Measurements from ENCODE around the gene RPL29.

DNA sequence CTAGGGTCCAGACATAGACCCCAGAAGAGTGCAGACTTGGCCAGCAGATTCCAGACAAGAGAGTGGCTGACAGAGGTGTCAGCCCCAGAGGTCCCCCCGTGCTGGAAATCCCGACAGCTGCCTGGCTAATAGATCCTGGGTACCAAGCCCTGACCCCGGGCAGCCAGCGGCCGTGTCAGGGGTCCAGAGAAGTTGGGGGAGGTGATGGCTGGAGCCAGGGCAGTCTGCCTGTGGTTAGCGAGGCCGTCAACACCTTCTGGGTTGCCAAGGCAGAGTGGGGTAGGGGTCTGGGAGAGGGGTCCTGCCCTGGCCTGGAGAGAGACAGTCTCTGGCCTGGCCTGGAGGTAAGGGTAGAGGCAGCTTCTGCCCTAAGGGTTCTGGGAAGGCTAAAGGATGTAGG lies 25.1 kb upstream of the RPL29 start:
- TF ChIP-seq, protein P1, sequence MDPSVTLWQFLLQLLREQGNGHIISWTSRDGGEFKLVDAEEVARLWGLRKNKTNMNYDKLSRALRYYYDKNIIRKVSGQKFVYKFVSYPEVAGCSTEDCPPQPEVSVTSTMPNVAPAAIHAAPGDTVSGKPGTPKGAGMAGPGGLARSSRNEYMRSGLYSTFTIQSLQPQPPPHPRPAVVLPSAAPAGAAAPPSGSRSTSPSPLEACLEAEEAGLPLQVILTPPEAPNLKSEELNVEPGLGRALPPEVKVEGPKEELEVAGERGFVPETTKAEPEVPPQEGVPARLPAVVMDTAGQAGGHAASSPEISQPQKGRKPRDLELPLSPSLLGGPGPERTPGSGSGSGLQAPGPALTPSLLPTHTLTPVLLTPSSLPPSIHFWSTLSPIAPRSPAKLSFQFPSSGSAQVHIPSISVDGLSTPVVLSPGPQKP (IDR thresholded peaks at IDR 0.05; ENCODE audit: borderline replicate concordance, low read depth, low read length): no peak
- TF ChIP-seq, protein P2, sequence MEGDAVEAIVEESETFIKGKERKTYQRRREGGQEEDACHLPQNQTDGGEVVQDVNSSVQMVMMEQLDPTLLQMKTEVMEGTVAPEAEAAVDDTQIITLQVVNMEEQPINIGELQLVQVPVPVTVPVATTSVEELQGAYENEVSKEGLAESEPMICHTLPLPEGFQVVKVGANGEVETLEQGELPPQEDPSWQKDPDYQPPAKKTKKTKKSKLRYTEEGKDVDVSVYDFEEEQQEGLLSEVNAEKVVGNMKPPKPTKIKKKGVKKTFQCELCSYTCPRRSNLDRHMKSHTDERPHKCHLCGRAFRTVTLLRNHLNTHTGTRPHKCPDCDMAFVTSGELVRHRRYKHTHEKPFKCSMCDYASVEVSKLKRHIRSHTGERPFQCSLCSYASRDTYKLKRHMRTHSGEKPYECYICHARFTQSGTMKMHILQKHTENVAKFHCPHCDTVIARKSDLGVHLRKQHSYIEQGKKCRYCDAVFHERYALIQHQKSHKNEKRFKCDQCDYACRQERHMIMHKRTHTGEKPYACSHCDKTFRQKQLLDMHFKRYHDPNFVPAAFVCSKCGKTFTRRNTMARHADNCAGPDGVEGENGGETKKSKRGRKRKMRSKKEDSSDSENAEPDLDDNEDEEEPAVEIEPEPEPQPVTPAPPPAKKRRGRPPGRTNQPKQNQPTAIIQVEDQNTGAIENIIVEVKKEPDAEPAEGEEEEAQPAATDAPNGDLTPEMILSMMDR (conservative IDR thresholded peaks at IDR 0.05; ENCODE audit: low read depth, low read length): no peak
- no peak for TF ChIP-seq MXI1 (IDR thresholded peaks at IDR 0.05; ENCODE audit: borderline replicate concordance, low read depth, low read length)
- no peak for TF ChIP-seq NFE2L2 (IDR thresholded peaks at IDR 0.05; ENCODE audit: low read depth, low read length)
- no peak for TF ChIP-seq RCOR1 (IDR thresholded peaks at IDR 0.05; ENCODE audit: insufficient replicate concordance, low read length)
- no peak for TF ChIP-seq RAD21 (IDR thresholded peaks at IDR 0.05; ENCODE audit: low read length)
- TF ChIP-seq POLR2A (IDR thresholded peaks at IDR 0.05; ENCODE audit: low read depth, low read length): no peak
- TF ChIP-seq CEBPB (IDR thresholded peaks at IDR 0.05; ENCODE audit: low read depth, low read length): no peak
- TF ChIP-seq FOS (IDR thresholded peaks at IDR 0.05; ENCODE audit: low read depth, low read length): no peak
- no peak for TF ChIP-seq USF2 (IDR thresholded peaks at IDR 0.05; ENCODE audit: low read depth, low read length)
- no peak for TF ChIP-seq MAFK (IDR thresholded peaks at IDR 0.05; ENCODE audit: low read depth, low read length)
- no peak for TF ChIP-seq CHD1 (IDR thresholded peaks at IDR 0.05; ENCODE audit: low read depth, low read length)
- no peak for TF ChIP-seq SMC3 (IDR thresholded peaks at IDR 0.05; ENCODE audit: low read depth, low read length)
- TF ChIP-seq RFX5 (IDR thresholded peaks at IDR 0.05; ENCODE audit: low read depth, low read length): no peak

Measured in IMR-90 (cell line).